ENCODE data around the gene OR51G1. TPM values are rescaled to one million over a fixed set of nuclear protein-coding genes. Genes with fewer than 3 reads are reported as not detected.
"Not testable (repeated sequence)": the region's sequence is repeated elsewhere in the genome, so short reads cannot be mapped to it uniquely, and the experiment has no call there.

OR51G1 gene, protein sequence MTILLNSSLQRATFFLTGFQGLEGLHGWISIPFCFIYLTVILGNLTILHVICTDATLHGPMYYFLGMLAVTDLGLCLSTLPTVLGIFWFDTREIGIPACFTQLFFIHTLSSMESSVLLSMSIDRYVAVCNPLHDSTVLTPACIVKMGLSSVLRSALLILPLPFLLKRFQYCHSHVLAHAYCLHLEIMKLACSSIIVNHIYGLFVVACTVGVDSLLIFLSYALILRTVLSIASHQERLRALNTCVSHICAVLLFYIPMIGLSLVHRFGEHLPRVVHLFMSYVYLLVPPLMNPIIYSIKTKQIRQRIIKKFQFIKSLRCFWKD
- total RNA-seq (not detected), total RNA-seq (0 to 0.09 (median 0) reads per million in 29 experiments)
- not detected for total RNA-seq (2013)

GRCh38 chr11:4924239-4924638 is at the start of gene OR51G1:
Gene OR51G1, minus strand, starts transcription at chr11:4924339. Its CDS starts 0 bp downstream, at chr11:4924339.
- Mint-ChIP-seq H3K4me3 (no peak within 1 kb of the TSS), H3K9me3 (no peaks in the 10 kb centered on the region), H3K36me3 (no peaks in the 10 kb centered on the region), H3K27ac (no peak within 1 kb of the TSS), H3K27me3 (peaks cover 7 to 8% of the 10 kb centered on the region in 2 donors), H3K4me1 (no peaks in the 10 kb centered on the region)
- H3K36me3 ChIP-seq (ENCODE audit: control insufficient read depth in 2 of 2, extremely low read depth in 1 of 2, insufficient read depth in 1 of 2, low read length in 1 of 2), result no peaks in the 10 kb centered on the region
- DNase-seq, result no peak
- no peaks in the 10 kb centered on the region for H3K27me3 ChIP-seq (replicated peaks in 1 of 2; ENCODE audit: control insufficient read depth in 2 of 2, extremely low read depth in 1 of 2, insufficient read depth in 2 of 2, low read length in 1 of 2)
- ChIA-PET CTCF (no interaction called here), POLR2A (no interaction called here)
- H3K27ac ChIP-seq (ENCODE audit: low read length), result no peak within 1 kb of the TSS
- no peaks in the 10 kb centered on the region for H3K9me3 ChIP-seq
- no peak for ATAC-seq (replicated peaks in 1 of 4)
- H3K4me1 ChIP-seq (ENCODE audit: control insufficient read depth in 1 of 2, extremely low read depth in 1 of 2, insufficient read depth in 2 of 2, low read length in 2 of 2), result no peaks in the 10 kb centered on the region
- 60% methylated on average over 1 of the region's 1 CpG for WGBS (ENCODE audit: insufficient coverage)
- H3K4me3 ChIP-seq (ENCODE audit: control insufficient read depth in 1 of 2, extremely low read depth in 1 of 2, low read length in 1 of 2), result no peak within 1 kb of the TSS

DNA sequence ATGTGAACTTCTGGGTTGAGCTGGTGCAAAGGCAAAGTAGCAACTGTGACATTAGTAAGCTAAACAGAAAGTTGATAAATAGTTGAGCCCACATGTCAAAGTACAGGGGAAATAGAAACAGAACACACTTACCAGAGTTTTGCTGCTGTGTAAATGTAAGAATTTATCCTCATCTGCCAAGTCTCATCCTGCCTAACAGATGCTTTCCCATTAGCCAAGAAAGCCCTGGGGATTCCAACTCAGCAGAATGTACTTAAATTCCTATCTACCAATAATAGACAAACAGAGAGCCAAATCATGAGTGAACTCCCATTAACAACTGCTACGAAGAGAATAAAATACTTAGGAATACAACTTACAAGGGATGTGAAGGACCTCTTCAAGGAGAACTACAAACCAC is 38.7 kb upstream of the OR51G1 start:
- H3K4me3 Mint-ChIP-seq, result no peak overlapping the region
- peaks cover 0 to 6% (median 0%) of the 10 kb centered on the region in 3 donors for H3K9me3 Mint-ChIP-seq
- Histone ChIP-seq H3K27me3 (replicated peaks in 1 of 2; ENCODE audit: control insufficient read depth in 2 of 2, extremely low read depth in 1 of 2, insufficient read depth in 2 of 2, low read length in 1 of 2) (no peaks in the 10 kb centered on the region), H3K4me1 (ENCODE audit: control insufficient read depth in 1 of 2, extremely low read depth in 1 of 2, insufficient read depth in 2 of 2, low read length in 2 of 2) (no peaks in the 10 kb centered on the region), H3K4me3 (ENCODE audit: control insufficient read depth in 1 of 2, extremely low read depth in 1 of 2, low read length in 1 of 2) (no peak overlapping the region), H3K27ac (ENCODE audit: low read length) (no peak overlapping the region), H3K36me3 (ENCODE audit: control insufficient read depth in 2 of 2, extremely low read depth in 1 of 2, insufficient read depth in 1 of 2, low read length in 1 of 2) (no peaks in the 10 kb centered on the region), H3K9me3 (no peaks in the 10 kb centered on the region)
- no CpG with 5 or more reads among the region's 1 CpG for WGBS (ENCODE audit: insufficient coverage)
- DNase-seq (no peak), ATAC-seq (replicated peaks in 1 of 4) (no peak)
- CTCF ChIA-PET, result no interaction called here
- no peaks in the 10 kb centered on the region for H3K36me3 Mint-ChIP-seq
- H3K27ac Mint-ChIP-seq, result no peak overlapping the region
- no peaks in the 10 kb centered on the region for H3K27me3 Mint-ChIP-seq
- no peaks in the 10 kb centered on the region for H3K4me1 Mint-ChIP-seq
- POLR2A ChIA-PET, result no interaction called here

DNA sequence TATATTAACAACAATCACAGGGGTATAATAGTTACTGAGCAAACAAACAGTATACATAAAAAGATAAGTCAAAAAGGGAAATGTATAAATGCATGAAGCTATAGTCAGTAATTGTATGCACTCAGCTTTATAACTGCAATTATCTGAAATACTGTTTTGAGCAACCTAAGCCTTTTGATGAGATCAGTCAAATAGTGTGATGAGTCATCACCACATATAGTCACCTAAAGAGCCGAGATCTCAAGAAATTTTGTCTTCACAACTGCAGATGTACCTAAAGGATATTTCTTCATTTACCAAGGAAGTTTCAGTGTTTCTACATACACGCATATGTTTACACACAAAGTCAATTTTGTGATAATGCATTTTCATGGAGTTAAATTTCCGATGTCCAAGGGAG is 36.7 kb upstream of the OR51G1 start:
- no peaks in the 10 kb centered on the region for H3K4me1 ChIP-seq (ENCODE audit: control insufficient read depth in 1 of 2, extremely low read depth in 1 of 2, insufficient read depth in 2 of 2, low read length in 2 of 2)
- no peaks in the 10 kb centered on the region for H3K36me3 ChIP-seq (ENCODE audit: control insufficient read depth in 2 of 2, extremely low read depth in 1 of 2, insufficient read depth in 1 of 2, low read length in 1 of 2)
- no peaks in the 10 kb centered on the region for H3K27me3 ChIP-seq (replicated peaks in 1 of 2; ENCODE audit: control insufficient read depth in 2 of 2, extremely low read depth in 1 of 2, insufficient read depth in 2 of 2, low read length in 1 of 2)
- H3K4me3 ChIP-seq (ENCODE audit: control insufficient read depth in 1 of 2, extremely low read depth in 1 of 2, low read length in 1 of 2), result no peak overlapping the region
- H3K9me3 ChIP-seq, result no peaks in the 10 kb centered on the region
- H3K4me3 Mint-ChIP-seq, result no peak overlapping the region
- whole genome bisulfite sequencing (ENCODE audit: insufficient coverage), result 50% methylated on average over 2 of the region's 3 CpGs
- peaks cover 0 to 6% (median 0%) of the 10 kb centered on the region in 3 donors for H3K9me3 Mint-ChIP-seq
- no peaks in the 10 kb centered on the region for H3K4me1 Mint-ChIP-seq
- DNase-seq (no peak), ATAC-seq (replicated peaks in 1 of 4) (no peak)
- H3K27ac ChIP-seq (ENCODE audit: low read length), result no peak overlapping the region
- ChIA-PET CTCF (no interaction called here), POLR2A (no interaction called here)
- H3K27me3 Mint-ChIP-seq, result no peaks in the 10 kb centered on the region
- no peak overlapping the region for H3K27ac Mint-ChIP-seq
- H3K36me3 Mint-ChIP-seq, result no peaks in the 10 kb centered on the region

DNA sequence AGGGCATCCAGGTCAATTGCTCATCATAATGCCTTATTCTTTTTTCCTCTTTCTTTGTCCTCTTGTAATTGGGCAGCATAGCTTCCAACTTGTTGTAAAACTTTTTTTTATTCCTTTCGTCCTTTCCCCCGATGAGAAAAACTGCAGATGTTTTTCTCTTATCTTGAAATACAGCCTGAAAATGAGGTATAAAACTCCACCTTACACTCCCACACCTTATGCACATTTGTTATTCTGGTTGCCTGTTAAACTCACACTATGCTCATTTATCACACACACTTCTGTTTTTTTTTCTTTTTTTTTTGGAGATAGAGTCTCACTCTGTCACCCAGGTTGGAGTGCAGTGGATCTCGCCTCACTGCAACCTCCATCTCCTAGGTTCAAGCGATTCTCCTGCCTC is 33.3 kb upstream of the OR51G1 start:
- 80% methylated on average over 1 of the region's 4 CpGs for WGBS (ENCODE audit: insufficient coverage)
- POLR2A ChIA-PET, result no interaction called here

DNA sequence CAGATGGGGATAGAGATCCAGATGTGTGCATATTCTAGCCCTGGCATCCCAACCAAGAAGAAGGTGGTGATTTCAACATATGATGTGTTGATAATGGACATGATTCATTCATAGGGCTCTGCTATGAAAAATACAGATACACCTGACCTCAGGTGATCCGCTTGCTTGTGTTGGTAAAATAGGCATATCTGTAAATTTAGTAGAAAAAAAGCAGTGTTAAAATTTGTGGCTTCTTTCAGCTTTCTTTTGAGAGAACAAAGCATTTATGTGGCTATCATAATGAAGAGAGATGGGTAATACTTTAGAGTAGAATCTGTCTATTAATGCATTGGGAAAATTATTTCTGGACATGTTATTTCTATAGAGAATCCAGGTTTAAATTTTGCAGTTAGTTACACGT is 31.5 kb upstream of the OR51G1 start, which contains the start of gene OR51A2:
Gene OR51A2 (minus strand): TSS at position 101 of the 400 bp plus-strand sequence. CDS start 0 bp downstream, at position 101.
- H3K27ac Mint-ChIP-seq; H3K4me1 Mint-ChIP-seq; H3K36me3 ChIP-seq (ENCODE audit: control insufficient read depth in 2 of 2, extremely low read depth in 1 of 2, insufficient read depth in 1 of 2, low read length in 1 of 2); H3K9me3 ChIP-seq; H3K36me3 Mint-ChIP-seq; H3K4me1 ChIP-seq (ENCODE audit: control insufficient read depth in 1 of 2, extremely low read depth in 1 of 2, insufficient read depth in 2 of 2, low read length in 2 of 2); CTCF ChIA-PET; H3K27ac ChIP-seq (ENCODE audit: low read length); H3K4me3 Mint-ChIP-seq; POLR2A ChIA-PET; H3K4me3 ChIP-seq (ENCODE audit: control insufficient read depth in 1 of 2, extremely low read depth in 1 of 2, low read length in 1 of 2); H3K27me3 Mint-ChIP-seq; ATAC-seq (replicated peaks in 1 of 4); H3K27me3 ChIP-seq (replicated peaks in 1 of 2; ENCODE audit: control insufficient read depth in 2 of 2, extremely low read depth in 1 of 2, insufficient read depth in 2 of 2, low read length in 1 of 2); H3K9me3 Mint-ChIP-seq; DNase-seq: not testable (repeated sequence)
- 60% methylated on average over 1 of the region's 2 CpGs for WGBS (ENCODE audit: insufficient coverage)

More for the DNA sequence above, 33.3 kb upstream of the OR51G1 start:
- ATAC-seq (replicated peaks in 1 of 4) (no peak), DNase-seq (no peak)
- Mint-ChIP-seq H3K4me1 (no peaks in the 10 kb centered on the region), H3K36me3 (no peaks in the 10 kb centered on the region), H3K27me3 (no peaks in the 10 kb centered on the region), H3K4me3 (no peak overlapping the region), H3K27ac (no peak overlapping the region), H3K9me3 (peaks cover 0 to 6% (median 0%) of the 10 kb centered on the region in 3 donors)
- Histone ChIP-seq H3K9me3 (no peaks in the 10 kb centered on the region), H3K27me3 (replicated peaks in 1 of 2; ENCODE audit: control insufficient read depth in 2 of 2, extremely low read depth in 1 of 2, insufficient read depth in 2 of 2, low read length in 1 of 2) (no peaks in the 10 kb centered on the region), H3K36me3 (ENCODE audit: control insufficient read depth in 2 of 2, extremely low read depth in 1 of 2, insufficient read depth in 1 of 2, low read length in 1 of 2) (no peaks in the 10 kb centered on the region), H3K27ac (ENCODE audit: low read length) (no peak overlapping the region), H3K4me1 (ENCODE audit: control insufficient read depth in 1 of 2, extremely low read depth in 1 of 2, insufficient read depth in 2 of 2, low read length in 2 of 2) (no peaks in the 10 kb centered on the region), H3K4me3 (ENCODE audit: control insufficient read depth in 1 of 2, extremely low read depth in 1 of 2, low read length in 1 of 2) (no peak overlapping the region)
- CTCF ChIA-PET, result no interaction called here

GRCh38 chr11:4947505-4947904 is 23.4 kb upstream of the OR51G1 start, which contains the start of gene OR51A4:
Gene OR51A4, minus strand, starts transcription at chr11:4947605. Its CDS starts 505 bp downstream, at chr11:4947100.
- CTCF ChIA-PET, result no interaction called here
- Histone ChIP-seq H3K27me3 (replicated peaks in 1 of 2; ENCODE audit: control insufficient read depth in 2 of 2, extremely low read depth in 1 of 2, insufficient read depth in 2 of 2, low read length in 1 of 2) (no peaks in the 10 kb centered on the region), H3K9me3 (no peaks in the 10 kb centered on the region), H3K4me1 (ENCODE audit: control insufficient read depth in 1 of 2, extremely low read depth in 1 of 2, insufficient read depth in 2 of 2, low read length in 2 of 2) (no peaks in the 10 kb centered on the region), H3K27ac (ENCODE audit: low read length) (no peak within 1 kb of the TSS), H3K4me3 (ENCODE audit: control insufficient read depth in 1 of 2, extremely low read depth in 1 of 2, low read length in 1 of 2) (no peak within 1 kb of the TSS), H3K36me3 (ENCODE audit: control insufficient read depth in 2 of 2, extremely low read depth in 1 of 2, insufficient read depth in 1 of 2, low read length in 1 of 2) (no peaks in the 10 kb centered on the region)
- Mint-ChIP-seq H3K27me3 (no peaks in the 10 kb centered on the region), H3K4me3 (no peak within 1 kb of the TSS), H3K4me1 (no peaks in the 10 kb centered on the region), H3K36me3 (no peaks in the 10 kb centered on the region), H3K27ac (no peak within 1 kb of the TSS), H3K9me3 (no peaks in the 10 kb centered on the region)
- DNase-seq, result no peak
- POLR2A ChIA-PET, result no interaction called here
- no peak for ATAC-seq (replicated peaks in 1 of 4)

All from T-cell (primary cell).